Activated naive CD8-positive, alpha-beta T cell treated with anti-CD3 and anti-CD28 coated beads, Interleukin-2, amount 50 U/mL, for 16 hours (primary cell): ENCODE measurements around the gene TTC9.
"Not testable (repeated sequence)": the region's sequence is repeated elsewhere in the genome, so short reads cannot be mapped to it uniquely, and the experiment has no call there.

ENCODE experiments used
- DNase-seq: peaks from one replicate; pipeline ENCODE4 v3.0.0-alpha.2; 2020; ENCODE audit warnings: low read depth, low spot score

The TTC9 gene

DNA sequence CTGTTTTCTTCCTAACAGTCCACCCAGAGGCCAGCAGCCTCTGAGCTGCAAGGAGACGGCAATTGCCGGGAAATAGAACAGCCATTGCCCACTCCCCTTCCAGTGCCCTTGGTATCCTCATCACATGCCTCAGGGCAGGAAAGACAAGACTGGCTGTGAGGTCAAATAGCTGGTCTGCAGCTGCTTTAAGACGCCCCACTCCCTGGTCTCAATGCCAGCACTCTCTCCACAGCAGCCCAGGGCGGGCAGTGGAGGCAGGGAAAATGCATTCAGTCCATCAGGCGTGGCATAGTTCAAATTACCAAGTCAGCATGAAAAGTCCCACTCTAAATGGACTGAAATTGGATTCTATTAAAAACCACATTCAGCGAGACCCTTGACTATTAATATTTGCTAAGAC is 35.6 kb downstream of the TTC9 start:
- no peak for DNase-seq

DNA sequence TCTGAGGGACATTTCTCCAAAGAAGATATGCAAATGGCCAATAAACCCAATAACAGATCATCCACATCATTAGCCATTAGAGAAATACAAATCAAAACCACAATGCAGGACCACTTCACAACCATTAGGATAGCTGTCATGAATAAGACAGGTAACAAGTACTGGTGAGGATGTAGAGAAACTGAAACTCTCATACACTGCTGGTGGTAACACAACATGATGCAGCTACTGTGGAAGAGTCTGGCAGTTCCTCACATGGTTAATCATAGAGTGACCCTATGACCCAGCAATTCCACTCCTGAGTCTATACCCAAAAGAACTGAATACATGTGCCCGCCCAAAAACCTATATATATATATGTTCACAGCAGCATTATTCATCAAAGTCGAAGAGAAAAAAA is 39.0 kb downstream of the TTC9 start:
- DNase-seq = no peak

DNA sequence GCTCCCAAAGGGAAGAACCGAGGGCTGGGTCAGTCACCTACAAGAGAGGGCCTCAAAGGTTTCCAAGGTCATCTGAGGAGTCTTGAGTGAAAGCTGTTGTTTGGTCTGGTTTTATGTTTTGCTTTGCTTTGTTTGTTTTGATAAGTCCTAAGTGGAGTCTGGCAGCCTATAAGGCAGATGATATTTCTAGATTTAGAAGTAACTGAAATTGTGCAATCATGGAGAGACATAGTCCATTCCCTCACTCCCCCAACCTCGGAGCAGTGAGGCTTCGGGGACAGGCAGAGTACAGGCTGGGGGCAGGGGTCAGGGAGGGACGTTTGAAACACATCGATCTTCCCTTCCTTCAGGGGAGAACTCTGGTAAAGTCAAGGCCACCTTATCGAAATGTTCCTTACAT is 42.3 kb downstream of the TTC9 start:
- no peak for DNase-seq

DNA sequence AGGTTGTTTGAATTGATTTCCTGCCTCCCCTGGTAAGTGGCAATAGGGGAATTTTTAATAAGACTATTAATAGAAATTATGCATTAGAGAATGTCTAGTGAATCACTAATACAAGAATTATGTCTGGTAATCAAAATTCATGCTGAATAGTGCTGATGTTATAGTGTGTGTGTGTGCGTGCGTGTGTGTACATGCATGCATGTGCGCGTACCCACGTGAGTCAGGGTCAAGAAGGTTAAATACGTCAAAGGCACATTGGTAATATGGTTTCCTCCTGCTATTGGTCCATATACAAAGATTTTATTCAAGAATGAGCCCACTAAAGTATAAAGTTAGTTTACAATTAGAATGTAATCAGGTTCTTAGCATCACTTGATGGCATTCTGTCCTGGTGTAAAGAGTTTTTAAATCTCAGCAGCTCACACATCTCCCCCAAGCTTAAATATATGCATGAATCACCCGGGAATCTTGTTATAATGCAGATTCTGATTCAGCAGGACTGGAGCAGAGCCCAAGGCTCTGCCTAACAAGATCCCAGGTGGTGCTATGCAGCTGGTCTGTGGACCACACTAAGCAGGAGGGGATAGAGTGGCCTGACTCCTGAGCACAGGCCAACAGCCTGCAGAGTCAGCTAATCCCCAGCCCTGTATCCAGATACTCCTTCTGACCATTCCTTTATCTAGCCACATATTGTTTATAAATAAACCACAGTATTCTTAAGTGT is 43.9 kb downstream of the TTC9 start:
- no peak for DNase-seq

DNA sequence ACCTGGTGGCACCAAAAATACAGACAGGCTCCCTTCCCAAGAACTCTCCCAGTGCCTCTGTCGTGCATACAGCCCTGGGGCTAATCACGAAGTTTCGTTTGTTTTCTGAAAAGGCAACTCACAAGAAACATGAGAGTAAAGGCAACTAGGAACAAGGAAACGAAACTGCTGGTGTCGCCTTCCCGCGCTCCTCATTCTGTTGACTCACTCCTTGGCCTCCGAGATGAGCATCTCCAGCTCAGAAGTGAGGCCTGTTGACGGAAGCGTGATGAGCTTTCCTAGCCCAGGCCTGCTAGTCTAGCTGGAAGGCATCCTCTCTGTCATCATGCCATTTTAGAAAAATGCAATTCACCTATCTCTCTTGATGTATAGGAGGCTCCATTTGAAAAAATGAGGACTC is 50.5 kb downstream of the TTC9 start:
- no peak for DNase-seq

DNA sequence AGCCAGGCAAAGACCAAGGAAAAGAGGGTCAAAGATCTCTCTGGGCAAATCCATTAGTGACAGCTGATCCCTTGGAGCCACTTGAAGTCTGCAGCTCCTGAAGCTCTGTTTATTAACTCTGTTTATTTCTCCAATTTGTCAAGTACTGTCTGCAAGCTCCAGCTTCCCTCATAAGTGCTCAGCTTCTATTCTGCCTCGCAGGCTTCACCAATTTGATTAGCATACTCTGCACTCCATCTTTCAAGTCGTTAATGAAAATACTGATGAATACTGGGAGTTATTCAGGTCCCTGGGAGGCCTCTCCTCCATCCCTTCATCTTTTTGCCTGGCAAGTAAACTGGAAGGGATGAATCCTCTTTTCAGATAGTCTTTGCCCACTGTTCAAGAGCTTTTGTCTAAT is 54.3 kb downstream of the TTC9 start:
- DNase-seq = no peak

DNA sequence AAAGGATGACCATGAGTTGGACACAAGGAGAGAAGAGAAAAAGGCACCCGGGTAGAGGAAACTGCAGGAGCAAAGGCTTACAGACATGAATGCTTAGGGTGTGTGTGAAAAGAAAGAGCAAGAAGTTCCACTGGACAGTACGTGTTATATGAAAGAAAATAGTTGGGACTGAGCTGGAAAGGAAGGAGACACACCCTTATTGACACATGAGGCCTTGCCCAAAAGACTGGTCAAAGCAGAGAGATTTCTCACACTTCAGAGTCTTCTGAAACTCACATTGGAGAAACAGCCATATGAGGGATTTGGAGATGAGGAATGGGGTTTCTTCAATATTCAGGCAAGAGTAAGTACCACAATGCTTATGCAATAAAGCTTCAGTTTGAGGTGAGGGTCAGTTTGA is 56.0 kb downstream of the TTC9 start:
- no peak for DNase-seq

DNA sequence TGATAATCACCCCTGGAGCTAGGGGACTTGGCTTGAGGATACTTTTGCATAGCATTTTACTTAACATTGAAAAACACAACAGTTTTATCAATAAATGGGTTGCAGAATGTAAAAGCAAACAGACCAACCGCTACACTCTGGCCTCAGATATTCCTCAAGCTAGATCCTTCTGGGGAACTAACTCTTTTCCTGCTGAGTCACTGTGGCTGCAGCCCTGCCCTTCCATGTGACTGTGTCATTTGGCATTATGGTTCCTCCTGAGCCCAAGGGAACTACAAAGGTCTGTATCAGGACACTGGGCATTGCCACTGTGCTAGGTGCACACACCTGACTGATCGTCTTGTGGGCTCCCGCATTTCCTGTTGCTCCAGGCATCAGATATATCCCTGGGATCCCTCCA is 56.6 kb downstream of the TTC9 start:
- DNase-seq = no peak

DNA sequence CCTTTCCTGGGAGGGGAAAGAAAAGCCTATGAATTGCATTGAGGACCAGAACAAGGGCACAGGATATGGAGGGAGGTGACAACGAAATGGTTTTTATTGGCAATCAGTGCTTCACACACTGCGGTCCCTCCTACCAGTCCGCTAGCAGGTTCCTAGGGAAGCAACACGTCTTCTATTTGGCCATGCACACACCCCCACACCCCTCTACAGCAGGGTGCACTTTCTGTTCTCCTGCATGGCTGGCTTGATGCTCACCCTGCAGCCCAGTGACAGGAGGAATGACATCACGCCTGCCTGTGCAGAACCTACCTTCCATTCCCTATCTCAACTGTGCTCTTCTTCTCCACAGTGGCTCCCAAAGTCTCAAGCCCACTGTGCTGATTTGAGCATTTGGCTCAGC is 57.9 kb downstream of the TTC9 start:
- DNase-seq = no peak

DNA sequence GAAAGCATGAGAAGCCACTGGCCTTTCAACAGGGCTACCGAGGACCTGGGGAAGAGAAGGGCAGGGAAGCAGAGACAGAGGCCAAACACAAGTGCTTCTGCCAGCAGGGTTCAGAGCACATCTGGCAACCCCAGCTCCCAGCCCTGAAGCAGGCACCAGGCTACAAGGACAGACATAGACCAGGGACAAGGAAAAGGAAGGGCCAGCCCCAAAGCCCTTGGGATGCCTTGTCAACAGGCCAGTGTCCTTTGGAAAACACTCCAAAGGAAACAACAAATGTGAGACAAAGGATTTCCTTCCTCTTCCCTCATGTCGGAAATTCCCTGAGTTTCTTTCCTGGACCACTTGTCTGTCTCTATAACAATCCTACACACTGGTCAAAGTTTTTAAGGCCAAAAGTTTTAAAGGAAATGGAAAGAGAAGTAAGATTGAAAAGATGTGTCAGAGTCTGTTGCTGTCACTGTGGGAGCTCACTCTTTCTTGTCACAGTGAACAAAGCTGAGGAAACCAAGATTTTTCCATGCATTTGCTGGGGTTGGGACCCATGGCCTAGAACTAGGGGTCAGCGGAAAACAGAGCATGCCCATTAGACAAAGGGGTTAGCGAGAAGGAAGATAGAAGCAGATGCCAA is 59.4 kb downstream of the TTC9 start:
- DNase-seq = no peak

DNA sequence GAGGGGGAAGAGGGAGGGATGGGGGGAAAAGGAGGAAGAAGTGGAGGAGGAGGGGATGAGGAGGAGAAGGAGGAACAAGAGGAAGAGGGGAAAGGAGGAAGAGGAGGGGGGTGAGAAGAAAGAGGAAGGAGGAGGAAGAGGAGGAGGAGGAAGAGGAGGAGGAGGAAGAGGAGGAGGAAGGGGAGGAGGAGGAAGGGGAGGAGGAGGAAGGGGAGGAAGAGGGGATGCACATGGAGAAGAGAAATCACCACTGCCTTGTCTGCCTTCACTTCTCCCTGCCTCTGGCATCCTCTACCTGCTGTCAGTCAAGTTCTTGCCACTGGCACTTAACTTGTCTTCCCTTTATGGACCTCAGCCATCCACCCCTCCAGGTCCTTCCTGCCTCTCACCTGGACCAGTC is 59.9 kb downstream of the TTC9 start:
- DNase-seq = no peak

DNA sequence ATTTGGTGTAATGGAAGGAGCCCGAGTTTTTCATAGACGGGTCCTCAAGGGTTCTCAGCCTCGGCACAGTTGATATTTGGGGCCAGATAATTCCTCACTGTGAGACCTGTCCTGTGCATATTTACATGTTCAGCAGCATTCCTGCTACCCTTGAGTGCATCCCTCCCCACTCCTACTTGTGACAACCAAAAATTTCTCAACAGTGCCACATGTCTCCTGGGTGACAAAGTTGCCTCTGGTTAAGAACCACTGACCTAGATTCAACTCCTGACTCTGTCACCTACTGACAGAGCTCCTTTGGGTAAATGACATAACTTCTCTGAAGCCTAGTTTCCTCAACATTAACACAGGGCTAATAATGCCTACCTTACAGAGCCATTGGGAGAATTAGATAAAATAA is 60.4 kb downstream of the TTC9 start:
- no peak for DNase-seq

DNA sequence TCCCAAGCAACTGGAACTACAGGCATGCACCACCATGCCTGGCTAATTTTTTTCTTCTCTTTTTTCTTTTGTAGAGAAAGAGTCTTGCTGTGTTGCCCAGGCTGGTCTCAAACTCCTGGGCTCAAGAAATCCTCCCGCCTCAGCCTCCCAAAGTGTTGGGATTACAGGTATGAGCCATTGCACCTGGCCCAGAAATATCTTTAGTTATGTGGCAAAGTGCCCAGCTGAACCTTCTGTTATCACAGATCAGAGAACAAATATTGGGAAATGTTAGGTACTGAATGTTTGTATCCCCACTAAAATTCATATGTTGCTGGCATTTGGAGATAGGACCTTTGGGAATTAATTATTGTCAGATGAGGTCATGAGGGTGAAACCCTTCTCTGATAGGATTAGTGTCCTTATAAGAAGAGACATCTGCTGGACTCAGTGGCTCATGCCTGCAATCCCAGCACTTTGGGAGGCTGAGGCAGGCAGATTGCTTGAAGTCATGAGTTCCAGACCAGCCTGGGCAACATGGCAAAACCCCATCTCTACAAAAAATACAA is 62.0 kb downstream of the TTC9 start:
- DNase-seq = not testable (repeated sequence)

DNA sequence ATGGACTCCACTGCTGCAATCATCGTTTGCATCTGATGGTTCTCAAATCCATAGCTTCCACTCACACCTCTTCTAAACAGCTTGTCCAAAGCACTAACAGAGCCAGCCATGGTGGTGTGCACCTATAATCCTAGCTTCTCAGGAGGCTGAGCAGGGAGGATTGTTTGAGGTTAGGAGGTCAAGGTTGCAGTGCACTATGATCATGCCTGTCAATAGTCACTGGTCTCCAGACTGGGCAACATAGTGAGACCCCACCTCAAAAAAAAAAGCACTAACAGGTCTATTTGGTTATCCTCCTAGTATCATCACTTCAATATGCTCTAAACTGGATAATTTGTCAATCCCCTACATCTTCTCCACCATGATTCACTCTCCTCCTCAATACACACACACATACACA is 63.2 kb downstream of the TTC9 start:
- no peak for DNase-seq

DNA sequence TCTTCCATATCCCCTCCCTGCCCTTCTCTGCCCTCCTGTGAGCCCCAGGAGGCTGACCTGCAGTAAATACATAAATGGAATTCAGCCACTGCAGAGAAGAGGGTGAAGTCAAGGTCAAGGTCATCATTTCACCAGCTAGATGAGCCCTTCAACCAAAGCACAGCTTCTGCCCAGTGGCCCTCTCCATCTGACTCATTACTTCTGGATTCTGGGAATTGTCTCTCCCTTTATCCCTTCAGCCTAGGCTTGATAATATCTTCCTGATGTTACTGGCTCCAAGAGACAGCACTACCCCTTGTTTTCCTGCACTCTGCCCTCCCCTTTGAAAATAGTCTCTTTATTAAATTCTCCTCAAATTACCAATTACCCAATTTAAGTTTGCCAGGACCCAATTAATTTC is 64.5 kb downstream of the TTC9 start:
- DNase-seq = no peak

DNA sequence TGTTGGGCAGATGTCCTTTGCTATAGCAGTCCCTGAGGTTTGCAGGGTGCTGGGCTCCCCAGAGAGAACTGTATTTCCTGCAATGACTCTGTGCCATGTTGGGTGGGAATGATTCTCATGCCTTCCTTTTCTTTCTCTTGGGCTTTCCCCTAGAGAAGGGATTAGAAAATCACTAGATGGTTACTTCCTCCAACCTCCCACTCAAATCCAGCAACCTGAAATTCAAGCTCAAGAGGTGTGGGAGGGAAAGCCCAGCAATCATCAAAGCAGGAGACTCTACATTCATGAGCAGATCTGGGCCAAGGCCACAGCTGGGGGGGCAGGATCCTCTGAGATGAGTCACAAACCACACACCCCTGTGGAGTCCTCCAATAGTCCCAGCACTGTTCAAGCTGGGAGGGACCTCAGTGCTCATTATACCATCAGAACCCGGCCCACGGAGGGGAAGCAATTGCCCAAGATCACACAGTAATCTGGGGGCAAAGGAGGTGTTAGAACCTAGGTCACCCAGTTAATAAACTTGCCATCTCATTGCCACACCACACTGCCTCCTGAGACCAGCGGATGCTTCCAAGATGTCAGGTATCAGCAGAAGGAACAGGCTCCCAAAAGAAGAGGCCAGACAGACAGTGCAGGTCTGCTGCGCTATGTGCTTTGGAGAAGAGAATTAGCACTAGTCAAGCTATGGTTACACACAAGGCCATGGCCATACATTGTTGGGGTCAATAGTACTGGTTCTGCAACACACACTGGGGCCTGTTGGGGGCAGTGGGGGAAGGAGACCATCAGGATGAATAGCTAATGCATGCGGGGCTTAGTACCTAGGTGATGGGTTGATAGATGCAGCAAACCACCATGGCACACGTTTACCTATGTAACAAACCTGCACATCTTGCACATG is 65.7 kb downstream of the TTC9 start:
- no peak for DNase-seq

DNA sequence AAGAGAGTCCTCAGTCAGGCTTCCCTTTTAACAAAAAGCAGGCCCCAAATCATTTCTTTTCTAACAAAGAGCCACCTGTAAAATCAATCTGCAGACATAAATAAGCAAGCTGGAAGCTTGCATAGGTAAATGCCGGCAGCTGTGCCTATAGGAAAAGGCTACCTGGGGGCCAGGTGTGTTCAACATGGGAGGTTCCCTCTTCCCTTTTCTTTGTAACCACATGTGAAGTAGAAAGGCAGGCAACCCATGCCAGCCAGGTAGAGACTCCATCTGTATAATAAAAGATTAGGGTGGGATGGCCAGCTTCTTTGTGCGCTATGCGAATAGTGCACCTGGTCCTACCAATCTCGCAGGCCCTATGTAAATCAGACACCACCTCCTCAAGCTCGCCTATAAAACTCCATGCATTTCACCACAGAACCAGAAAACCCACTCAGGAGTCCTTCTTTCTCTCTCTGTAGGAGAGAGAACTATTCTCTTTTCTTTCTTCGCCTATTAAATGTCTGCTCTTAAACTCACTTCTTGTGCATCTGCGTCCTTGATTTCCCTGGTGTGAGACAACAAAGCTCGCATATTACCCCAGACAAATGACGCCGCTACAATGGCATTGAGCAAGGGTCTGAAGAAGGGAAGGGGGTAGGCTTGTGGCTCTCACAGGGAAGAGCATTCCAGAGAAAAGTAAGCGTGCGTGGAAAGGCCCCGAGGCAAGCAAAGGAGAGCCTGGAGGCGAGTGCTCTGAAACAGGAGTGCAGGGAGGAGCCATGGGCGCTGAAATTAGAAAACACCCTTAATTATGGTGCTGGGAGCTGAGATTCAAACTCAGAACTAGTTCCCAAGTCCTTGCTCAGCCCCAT is 67.2 kb downstream of the TTC9 start:
- DNase-seq = no peak

DNA sequence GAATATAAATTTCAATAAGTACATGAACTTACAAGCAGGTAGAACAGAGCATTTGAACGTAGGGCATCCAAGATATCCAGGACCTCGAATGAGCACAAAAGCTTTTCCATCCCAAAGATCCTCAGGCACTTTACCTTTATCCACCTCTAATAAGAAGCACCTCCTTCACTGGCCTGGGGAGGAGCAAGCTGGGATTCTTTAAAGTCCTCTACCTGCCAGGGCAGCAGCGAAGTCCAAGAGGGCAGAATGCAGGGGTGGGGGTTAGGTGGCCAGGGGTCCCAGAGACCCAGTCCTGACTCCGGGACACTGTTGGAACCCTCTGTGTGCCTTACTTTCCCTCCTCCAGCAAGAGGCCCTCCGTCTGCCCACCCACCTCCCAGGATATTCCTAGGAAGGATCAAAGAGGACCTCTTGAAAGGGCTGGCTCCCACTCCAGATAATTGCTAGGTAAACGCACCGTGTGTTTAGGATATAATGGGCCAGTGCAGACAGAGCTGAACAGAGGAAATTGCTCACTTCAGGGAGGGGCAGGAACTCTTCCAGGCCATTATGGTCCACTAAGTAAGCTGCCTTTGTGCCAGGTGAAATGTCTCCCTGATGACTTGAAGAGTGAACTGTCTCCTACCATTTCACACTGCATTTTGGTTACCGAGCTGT is 68.1 kb downstream of the TTC9 start:
- no peak for DNase-seq

DNA sequence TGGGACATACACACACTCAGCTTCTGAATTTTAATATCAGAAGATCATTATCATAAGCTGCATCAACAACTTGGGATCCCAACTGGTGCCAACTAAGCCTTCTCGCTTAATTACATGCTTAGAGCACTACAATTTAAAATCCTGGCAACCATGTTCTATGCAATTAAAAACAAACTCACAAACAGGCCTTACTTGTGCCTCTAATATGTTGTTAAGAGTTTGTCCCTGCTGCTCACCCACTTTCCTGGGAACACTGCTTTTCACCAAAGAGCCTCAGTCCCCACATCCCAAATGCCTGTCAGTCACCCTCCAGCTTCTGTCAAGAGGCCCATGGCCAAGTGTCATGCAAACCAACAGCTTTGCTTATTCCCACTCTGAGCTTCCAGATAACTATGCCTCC is 69.7 kb downstream of the TTC9 start:
- no peak for DNase-seq

DNA sequence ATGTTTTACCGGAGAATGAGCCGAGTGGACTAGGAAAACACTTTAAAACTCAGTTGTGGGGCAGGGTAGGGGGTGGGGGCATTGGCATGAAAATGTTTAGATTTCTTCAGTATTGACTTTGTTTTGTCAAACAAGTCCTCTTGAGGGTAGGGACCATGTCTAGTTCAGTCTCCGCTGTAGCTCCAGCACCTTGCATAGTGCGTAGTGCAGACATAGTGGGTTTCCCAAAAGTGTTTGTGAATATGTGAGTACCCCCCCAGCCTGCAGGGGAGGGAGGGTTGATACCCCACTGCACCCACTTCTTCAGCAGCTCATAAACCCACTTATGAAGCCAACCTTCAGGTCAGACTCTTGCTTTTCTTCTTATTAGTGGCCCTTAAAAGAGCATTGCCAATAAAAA is 71.4 kb downstream of the TTC9 start:
- no peak for DNase-seq

DNA sequence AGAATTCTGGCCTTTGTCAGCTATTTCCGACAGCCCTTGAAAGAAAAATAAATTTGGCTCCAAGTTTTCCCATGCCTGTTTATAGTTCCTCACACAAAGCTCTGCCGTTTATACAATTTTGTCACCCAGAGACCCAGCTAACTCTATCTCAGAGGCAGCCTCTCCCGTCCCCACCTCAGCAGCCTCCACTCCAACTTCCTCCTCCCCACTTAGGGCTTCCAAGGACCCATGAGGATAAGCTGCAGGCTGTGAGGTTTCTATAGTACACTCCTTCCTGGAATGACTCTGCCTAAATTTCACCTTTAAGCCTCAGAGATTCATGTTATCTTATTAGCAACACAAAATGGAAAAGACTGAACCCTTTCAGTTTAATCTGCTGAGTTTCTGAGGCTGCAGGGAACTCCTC is 71.8 kb downstream of the TTC9 start:
- no peak for DNase-seq
